Thyroid gland (tissue), 4 donors: ENCODE data around the gene BBC3.

Experiments used
- POLR2A ChIP-seq, 2 donors: fragments of 450-650 bp; IDR thresholded peaks; one replicate each; pipeline ENCODE4 v1.6.1; 2017; ENCODE audit warnings: antibody characterized with exemption in 2 of 2, mild to moderate bottlenecking in 2 of 2, moderate library complexity in 1 of 2
- TF ChIP-seq, protein P1 (sequence below), 6 experiments: fragments of 200-600 bp in 3 of 6; fragments of 450-650 bp in 3 of 6; sonication (generic) in 3 of 6; IDR thresholded peaks; one replicate each; pipeline ENCODE4 v1.5.1; 2016 to 2019; ENCODE audit warnings: antibody characterized with exemption in 6 of 6, mild to moderate bottlenecking in 2 of 6, inconsistent platforms in 1 of 6, moderate library complexity in 1 of 6

DNA sequence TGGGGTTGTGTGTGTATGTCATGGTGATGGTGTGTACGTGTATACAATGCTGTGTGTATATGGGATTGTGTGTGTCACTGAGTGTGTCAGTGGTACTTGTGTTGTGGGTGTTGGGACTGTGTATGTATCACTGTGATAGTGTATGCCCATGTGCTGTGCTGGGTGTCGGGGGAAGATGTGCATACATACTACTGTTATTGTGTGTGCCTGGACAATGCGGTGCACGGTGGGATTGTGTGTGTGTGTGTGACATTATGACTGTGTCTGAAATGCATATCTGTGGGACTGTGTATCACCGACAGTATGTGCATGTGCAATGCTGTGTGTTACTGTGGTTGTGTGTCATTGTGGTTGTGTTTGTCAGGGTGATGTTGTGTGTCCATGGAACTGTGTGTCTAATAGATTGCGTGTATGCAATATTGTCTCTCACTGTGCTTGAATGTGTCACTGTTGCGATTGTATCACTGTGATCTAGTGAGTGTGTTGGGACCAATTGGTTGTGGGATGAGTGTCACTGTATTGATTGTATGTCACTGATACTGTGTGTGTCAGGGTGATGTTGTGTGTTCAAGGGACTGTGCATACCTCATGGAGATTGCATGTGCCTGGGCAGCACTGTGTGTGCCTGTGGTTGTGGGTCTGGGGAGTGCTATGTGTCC lies 11.0 kb upstream of the BBC3 start:
- TF ChIP-seq, protein P1, sequence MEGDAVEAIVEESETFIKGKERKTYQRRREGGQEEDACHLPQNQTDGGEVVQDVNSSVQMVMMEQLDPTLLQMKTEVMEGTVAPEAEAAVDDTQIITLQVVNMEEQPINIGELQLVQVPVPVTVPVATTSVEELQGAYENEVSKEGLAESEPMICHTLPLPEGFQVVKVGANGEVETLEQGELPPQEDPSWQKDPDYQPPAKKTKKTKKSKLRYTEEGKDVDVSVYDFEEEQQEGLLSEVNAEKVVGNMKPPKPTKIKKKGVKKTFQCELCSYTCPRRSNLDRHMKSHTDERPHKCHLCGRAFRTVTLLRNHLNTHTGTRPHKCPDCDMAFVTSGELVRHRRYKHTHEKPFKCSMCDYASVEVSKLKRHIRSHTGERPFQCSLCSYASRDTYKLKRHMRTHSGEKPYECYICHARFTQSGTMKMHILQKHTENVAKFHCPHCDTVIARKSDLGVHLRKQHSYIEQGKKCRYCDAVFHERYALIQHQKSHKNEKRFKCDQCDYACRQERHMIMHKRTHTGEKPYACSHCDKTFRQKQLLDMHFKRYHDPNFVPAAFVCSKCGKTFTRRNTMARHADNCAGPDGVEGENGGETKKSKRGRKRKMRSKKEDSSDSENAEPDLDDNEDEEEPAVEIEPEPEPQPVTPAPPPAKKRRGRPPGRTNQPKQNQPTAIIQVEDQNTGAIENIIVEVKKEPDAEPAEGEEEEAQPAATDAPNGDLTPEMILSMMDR (IDR thresholded peaks at IDR 0.05) = no peak
- no peak for TF ChIP-seq POLR2A (IDR thresholded peaks at IDR 0.05)
